Measurements from ENCODE around the gene SMG6.
A peak's percentile ranks its signal among the peaks of the same experiment; 100 is the strongest.

SMG6 gene

DNA sequence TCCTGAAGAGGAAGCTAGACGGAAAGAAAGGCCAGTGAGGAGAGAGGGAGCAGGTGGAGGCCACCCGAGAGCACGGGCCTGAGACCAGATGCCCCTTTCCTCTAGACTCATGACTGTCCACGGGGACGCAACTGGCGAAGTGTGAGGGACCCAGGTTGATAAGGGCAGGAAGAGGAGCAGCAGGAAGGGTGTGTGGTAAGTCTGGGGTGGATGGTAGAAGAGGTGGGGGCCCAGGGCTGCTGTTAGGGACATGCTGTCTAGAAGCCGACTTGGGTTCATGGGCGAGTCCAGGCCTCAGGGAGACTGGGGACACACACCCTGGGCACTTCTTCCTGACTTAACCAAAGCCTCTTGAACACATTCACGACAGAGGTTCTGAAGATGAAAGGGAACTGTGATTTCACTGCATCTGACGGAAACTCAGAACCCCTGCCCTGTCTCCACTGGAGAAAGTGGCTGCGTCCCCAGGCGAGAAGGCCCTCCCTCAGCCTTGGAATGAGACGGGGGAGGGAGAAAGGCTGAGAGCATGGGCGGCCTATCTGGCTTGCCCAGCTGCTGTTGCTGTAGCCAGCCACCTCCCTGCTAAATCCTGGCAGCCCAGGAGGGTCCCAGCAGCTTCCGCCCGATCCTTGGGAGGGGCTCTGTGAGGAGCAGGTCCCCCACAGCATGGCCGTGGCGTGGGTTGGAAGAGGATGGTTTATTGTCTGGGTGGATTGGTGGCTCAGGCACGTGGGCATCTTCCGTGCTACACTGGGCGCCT lies 242.7 kb downstream of the SMG6 start:
- TF ChIP-seq, protein P1, sequence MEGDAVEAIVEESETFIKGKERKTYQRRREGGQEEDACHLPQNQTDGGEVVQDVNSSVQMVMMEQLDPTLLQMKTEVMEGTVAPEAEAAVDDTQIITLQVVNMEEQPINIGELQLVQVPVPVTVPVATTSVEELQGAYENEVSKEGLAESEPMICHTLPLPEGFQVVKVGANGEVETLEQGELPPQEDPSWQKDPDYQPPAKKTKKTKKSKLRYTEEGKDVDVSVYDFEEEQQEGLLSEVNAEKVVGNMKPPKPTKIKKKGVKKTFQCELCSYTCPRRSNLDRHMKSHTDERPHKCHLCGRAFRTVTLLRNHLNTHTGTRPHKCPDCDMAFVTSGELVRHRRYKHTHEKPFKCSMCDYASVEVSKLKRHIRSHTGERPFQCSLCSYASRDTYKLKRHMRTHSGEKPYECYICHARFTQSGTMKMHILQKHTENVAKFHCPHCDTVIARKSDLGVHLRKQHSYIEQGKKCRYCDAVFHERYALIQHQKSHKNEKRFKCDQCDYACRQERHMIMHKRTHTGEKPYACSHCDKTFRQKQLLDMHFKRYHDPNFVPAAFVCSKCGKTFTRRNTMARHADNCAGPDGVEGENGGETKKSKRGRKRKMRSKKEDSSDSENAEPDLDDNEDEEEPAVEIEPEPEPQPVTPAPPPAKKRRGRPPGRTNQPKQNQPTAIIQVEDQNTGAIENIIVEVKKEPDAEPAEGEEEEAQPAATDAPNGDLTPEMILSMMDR (IDR thresholded peaks at IDR 0.05) = no peak

DNA sequence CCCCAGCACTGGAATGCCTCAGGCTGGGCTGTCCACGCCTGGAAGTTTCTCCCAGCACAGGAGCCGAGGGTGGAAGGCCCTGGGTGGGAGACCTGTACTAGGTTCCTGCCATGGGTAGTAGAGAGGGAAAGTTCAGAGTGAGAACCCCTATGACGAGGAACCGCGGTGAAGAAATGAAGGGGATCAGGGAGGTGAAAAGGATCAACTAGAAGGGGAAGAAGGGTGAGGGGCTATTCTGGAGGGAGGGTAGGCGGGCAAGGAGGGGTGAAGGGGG lies 243.3 kb downstream of the SMG6 start:
- TF ChIP-seq, protein P1 (IDR thresholded peaks at IDR 0.05) = no peak

DNA sequence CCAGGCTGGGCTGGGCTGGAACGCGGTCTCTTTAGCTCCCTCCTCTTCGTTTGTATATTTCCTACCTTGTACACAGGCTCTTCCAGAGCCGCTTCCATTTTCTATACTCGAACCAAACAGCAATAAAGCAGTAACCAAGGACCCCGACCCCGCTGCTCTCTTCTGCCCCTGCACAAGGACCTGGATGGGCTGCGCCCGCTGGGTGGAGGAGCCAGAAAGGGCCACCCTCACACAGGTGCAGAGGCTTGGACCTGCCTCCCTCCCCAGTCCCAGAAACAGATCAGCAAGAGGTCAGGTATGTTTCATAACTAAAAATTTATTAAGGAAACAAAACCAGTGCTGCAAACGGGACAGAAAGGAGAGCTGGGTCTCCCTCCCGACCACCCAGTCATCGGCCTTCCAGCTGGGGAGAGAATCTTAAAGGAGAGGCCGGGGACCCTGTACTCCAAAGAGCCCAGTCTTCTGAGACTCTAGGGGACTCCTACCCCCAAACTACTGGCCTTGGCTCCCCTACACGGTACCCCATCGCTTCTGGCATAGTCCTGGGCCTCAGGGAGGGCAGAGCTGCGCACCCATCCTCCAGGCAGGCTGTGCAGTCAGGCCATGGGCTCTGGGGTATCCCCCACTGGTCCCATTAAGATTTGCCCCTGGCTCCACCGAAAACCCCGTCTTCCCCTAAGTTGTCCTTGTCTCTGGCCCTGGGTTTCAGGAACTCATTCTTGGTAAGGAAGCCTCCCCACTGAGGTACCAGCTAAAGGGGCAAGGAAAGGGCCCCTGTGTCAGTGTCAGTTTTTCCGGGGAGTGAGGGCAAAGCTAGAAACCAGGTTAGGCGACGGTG lies 243.8 kb downstream of the SMG6 start:
- TF ChIP-seq, protein P1 (IDR thresholded peaks at IDR 0.05) = no peak

DNA sequence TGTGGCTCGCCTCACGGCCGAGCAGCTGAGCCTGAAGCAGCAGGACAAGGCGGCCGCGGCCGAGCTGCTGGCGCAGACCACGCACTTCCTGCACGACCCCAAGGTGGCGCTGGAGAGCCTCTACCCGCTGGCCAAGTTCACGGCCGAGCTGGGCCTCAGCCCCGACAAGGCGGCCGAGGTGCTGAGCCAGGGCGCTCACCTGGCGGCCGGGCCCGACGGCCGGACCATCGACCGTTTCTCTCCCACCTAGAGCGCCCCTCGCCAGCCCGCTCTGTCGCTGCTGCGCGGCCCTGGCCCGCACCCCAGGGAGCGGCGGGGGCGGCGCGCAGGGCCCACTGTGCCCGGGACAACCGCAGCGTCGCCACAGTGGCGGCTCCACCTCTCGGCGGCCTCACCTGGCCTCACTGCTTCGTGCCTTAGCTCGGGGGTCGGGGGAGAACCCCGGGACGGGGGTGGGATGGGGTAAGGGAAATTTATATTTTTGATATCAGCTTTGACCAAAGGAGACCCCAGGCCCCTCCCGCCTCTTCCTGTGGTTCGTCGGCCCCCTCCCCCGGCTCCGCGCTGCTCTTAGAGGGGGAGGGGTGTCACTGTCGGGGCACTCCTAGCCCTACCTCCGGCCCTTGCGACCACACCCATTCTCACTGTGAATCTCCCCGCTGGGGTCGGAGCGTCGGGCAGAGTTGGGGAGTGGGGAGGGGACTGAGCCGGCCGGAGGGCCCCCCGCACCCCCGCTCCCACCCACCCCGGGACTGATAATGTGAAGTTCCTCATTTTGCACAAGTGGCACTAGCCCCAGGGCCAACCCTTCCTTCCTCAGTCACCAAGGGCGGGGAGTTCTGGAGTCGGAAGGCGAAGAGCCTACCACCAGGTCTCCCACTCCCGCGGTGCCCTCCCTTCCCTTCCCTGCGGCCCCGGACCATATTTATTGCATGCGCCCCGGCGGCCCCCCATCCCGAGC lies 244.7 kb downstream of the SMG6 start:
- TF ChIP-seq, protein P1 (IDR thresholded peaks at IDR 0.05) = peak; percentile 53

DNA sequence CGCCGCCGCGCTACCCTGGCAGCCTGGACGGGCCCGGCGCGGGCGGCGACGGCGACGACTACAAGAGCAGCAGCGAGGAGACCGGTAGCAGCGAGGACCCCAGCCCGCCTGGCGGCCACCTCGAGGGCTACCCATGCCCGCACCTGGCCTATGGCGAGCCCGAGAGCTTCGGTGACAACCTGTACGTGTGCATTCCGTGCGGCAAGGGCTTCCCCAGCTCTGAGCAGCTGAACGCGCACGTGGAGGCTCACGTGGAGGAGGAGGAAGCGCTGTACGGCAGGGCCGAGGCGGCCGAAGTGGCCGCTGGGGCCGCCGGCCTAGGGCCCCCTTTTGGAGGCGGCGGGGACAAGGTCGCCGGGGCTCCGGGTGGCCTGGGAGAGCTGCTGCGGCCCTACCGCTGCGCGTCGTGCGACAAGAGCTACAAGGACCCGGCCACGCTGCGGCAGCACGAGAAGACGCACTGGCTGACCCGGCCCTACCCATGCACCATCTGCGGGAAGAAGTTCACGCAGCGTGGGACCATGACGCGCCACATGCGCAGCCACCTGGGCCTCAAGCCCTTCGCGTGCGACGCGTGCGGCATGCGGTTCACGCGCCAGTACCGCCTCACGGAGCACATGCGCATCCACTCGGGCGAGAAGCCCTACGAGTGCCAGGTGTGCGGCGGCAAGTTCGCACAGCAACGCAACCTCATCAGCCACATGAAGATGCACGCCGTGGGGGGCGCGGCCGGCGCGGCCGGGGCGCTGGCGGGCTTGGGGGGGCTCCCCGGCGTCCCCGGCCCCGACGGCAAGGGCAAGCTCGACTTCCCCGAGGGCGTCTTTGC lies 245.6 kb downstream of the SMG6 start:
- TF ChIP-seq, protein P1 (IDR thresholded peaks at IDR 0.05) = no peak

DNA sequence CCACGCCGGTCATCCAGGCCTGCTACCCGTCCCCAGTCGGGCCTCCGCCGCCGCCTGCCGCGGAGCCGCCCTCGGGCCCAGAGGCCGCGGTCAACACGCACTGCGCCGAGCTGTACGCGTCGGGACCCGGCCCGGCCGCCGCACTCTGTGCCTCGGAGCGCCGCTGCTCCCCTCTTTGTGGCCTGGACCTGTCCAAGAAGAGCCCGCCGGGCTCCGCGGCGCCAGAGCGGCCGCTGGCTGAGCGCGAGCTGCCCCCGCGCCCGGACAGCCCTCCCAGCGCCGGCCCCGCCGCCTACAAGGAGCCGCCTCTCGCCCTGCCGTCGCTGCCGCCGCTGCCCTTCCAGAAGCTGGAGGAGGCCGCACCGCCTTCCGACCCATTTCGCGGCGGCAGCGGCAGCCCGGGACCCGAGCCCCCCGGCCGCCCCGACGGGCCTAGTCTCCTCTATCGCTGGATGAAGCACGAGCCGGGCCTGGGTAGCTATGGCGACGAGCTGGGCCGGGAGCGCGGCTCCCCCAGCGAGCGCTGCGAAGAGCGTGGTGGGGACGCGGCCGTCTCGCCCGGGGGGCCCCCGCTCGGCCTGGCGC lies 246.3 kb downstream of the SMG6 start:
- TF ChIP-seq, protein P1 (IDR thresholded peaks at IDR 0.05) = no peak
